HG02970 (cell line): Measurements from ENCODE around the gene ZNF878.
"Not testable (repeated sequence)": the region's sequence is repeated elsewhere in the genome, so short reads cannot be mapped to it uniquely, and the experiment has no call there.

Source experiments
- ATAC-seq: cut with Tn5 transposase; IDR thresholded peaks from one replicate; pipeline ENCODE4 v1.9.1; 2021; ENCODE audit warnings: mild to moderate bottlenecking, moderate library complexity, moderate number of reproducible peaks; ENCODE audit not compliant: unreplicated experiment, low FRiP score

Gene ZNF878

DNA sequence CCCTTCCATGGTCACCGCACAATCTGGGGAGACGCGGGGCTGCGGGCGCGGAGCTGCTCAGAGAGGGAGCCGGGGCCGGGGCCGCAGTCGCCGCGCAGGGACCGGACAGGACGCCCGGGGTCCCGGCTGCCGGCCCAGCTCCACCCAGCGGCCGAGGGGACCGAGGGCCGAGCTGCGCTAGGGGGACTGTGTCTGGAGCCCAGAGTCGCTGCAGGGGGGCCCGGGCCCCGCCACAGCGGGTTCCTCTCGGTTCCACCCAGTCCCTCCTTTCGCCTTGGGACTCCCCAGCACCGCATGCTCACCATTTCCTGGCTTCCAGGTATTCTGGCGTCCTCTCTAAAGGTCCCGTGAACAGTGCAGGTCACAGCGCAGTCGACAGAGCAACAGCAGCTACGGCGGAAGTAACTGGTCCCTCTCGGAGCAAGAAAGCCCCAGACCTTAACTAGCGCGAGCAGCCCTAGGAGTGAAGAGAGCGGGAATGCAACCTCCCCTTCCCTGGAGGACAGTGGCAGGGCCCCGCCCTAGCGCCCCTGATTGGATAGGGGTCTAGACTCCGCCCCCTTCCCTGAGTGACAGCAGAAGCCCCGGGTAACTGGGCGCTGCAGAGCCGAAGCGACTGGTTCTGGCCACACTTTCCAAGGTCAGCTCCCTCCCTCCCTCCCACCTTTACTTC, at the start of gene ZNF878:
Gene ZNF878 (minus strand): TSS at position 465 of the 673 bp plus-strand sequence. CDS start 160 bp downstream, at position 305.
- ATAC-seq = peak; percentile 78

DNA sequence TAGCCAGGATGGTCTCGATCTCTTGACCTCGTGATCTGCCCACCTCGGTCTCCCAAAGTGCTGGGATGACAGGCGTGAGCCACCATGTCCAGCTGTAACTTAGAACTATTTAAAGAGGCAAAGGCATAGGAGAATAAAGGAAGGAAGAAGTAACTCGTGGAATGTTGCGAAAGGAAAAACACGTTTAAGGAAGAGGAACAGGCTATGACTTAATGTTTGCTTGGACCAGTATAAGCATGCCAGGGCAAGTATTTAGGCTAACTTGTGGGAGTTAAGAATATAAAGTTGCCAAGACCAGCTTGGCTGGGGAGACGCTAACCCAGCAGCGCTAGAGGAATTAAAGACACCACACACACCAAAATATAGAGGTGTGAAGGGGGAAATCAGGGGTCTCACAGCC, 45.3 kb upstream of the ZNF878 start:
- no peak for ATAC-seq

DNA sequence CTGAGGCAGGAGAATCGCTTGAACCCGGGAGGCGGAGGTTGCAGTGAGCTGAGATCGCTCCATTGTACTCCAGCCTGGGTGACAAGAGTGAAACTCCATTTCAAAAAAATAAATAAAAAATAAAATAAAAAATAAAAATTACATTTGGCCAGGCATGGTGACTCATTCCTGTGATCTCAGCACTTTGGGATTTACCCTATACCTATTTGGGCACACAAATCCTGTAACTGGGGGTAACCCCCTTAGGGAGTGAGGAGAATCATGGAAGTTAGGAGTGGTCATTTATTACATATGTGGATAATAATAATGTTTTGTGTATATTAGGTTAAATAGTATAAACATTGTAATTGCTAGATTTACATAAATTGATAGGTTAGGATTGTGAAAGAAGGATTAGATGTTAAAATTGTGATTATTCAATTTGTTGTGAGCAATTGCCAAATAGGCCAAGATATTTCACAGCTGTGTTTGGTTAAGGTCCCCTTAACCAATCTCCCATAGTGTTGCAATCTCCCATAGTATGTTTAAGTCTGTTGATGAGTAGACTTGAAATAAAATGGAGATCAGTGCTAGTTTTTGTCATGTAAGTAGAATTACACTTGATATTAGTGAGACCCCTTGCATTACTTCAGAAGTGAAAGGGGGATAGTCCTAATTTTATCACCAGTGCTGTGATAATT, 42.5 kb upstream of the ZNF878 start:
- ATAC-seq = no peak

DNA sequence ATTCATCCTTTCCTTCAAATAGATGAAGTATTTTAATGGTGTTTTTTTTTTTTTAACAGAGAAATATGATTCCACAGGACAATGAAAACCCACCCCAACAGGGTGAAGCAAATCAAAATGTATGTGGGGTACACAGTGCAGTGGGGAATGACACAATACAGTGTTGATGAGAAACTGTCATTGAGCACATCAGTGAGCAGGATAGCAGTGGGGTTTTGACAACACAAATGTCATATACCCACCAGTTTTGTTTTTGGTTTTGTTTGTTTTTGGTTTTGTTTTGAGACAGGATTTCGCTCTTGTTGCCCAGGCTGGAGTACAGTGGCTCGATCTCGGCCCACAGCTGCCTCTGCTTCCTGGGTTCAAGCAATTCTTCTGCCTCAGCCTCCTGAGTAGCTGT, 41.0 kb upstream of the ZNF878 start:
- no peak for ATAC-seq

DNA sequence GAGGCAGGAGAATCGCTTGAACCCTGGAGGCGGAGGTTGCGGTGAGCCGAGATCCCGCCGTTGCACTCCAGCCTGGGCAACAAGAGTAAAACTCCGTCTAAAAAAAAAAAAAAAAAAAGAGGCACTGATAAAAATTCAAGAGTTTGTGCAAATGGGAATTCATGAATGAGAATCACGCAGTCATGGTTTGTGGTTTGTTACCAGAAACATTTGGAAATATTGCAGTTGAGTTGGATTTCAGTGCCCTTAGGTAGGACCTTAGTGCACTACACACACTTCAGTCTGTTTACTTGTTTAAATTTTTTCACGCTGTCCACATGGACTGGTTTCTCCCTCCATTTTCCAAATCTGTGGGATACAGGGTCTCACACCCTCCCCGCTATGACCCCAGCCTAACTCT, 40.2 kb upstream of the ZNF878 start:
- ATAC-seq = no peak

DNA sequence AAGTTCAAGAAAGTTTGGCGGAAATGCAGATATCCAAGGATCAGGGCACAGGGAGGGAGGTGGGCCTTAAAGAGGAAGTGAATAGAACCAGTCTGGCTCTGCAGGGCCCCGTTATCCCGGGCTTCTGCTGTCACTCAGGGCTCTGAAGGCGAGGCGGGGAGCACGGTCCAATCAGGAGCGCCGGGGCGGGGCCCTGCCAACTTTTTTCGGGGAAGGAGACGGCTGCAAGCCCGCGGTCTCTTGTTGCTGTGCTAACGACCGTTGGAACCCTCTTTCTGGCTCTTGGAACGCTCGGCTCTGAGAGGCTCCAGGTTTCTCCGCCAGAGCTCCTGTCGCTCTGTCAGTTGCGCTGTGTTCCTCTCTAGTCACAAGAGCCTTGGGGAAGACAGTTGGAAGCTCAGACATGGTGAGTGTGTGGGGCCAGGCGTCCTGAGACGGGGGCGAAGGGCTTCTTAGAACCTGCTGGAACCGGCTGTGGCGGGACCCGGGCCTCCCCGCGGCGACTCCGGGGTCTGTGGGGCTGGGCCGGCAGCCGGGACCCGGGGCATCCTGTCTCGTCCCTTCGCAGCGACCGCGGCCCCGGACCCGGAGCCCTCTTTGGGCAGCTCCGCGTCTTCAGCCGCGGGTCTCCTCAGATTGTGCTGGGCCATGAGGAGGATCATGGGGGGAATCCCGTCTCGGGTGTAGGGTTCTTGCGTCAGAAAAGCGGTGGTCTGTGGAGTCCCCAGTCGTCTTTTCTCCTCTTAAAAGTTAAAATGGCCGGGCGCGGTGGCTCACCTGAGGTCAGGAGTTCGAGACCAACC, 39.5 kb upstream of the ZNF878 start:
- no peak for ATAC-seq

DNA sequence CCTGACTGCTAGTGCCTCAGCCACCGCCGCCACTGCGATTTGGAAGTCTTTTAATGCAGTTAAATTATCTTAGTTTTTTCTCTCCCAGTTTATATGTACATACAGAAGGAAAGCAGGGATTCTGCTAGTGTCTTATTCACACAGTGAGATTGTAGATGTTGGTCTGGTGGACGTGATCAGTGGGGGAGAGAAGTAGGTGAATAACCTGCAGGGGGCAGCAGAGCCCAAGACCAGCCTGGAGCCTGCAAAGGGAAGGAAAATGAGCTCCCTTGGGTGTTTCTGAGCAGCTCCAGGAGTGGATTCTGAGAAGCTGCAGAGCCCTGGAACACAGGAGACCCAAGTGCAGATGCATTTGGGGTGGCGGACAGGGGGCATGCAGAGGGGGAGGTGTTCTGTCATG, 38.0 kb upstream of the ZNF878 start:
- ATAC-seq = no peak

DNA sequence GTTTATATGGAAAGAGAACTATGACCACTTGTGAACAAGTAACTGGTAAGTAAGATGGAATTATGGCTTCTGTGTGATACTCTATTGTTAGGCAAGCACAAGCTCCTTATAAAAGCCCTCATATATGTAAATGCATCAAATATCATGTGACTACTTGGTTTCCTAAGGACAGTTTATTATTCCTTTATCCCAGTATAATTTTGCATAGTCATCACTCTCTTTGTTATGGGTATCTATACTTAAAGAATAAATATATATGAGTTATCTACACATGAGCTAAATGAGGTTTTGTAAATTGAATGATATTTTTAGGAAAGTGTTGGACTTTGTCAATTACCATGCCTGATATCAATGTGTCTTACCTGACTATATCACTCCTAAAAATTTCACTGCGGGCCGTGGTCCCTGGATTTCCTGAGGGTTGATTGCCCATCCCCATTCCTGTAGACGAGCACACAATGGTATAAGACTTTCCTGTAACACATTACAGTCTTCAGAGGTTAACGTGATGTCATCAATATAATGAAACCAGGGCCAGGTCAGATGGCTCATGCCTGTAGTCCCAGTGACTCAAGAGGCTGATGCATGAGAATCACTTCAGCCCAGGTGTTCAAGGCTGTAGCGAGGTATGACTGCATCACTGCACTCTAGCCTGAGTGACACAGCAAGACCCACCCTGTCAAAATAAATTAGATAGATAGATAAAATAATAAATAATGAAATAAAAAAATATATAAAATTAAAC, 32.5 kb upstream of the ZNF878 start:
- no peak for ATAC-seq

DNA sequence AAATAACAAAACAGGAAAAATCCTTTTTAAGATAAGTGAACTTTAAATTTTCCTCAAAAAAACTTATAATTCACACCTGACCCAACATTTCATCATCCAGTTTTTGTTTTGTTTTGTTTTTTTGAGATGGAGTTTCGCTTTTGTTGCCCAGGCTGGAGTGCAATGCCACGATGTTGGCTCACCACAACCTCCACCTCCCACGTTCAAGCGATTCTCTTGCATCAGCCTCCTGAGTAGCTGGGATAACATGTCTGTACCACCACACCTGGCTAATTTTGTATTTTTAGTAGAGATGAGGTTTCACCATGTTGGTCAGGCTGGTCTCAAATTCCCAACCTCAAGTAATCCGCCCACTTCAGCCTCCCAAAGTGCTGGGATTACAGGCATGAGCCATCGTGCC, 30.6 kb upstream of the ZNF878 start:
- ATAC-seq = not testable (repeated sequence)

DNA sequence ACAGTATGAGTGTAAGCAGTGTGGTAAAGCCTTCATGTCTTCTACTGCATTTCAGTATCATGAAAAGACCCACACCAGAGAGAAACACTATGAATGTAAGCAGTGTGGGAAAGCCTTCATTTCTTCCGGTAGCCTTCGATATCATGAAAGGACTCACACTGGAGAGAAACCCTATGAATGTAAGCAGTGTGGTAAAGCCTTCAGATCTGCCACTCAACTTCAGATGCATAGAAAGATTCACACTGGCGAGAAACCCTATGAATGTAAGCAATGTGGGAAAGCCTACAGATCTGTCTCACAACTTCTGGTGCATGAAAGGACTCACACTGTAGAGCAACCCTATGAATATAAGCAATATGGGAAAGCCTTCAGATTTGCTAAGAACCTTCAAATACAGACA, 24.6 kb upstream of the ZNF878 start:
- no peak for ATAC-seq

DNA sequence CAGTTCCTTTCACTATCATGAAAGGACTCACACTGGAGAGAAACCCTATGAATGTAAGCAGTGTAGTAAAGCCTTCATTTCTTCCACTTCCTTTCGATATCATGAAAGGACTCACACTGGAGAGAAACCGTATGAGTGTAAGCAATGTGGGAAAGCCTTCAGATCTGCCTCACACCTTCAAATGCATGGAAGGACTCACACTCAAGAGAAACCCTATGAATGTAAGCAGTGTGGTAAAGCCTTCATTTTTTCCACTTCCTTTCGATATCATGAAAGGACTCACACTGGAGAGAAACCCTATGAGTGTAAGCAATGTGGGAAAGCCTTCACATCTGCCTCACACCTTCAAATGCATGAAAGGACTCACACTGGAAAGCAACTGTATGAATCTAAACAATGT, 23.6 kb upstream of the ZNF878 start:
- not testable (repeated sequence) for ATAC-seq

DNA sequence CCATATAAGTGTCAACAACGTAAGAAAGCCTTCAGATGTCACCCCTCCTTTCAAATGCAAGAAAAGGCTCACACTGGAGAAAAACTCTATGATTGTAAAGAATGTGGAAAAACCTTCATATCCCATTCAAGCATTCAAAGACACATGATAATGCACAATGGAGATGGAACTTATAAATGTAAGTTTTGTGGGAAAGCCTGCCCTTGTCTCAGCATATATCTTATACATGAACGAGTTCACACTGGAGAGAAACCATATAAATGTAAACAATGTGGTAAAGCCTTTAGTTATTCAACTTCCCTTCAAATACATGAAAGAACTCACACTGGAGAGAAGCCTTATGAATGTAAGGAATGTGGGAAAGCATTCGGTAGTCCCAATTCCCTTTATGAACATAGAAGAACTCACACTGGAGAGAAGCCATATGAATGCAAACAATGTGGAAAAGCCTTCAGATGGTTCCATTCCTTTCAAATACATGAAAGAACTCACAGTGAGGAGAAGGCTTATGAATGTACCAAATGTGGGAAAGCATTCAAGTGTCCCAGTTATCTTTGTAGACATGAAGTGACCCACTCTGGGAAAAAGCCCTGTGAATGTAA, 22.9 kb upstream of the ZNF878 start:
- no peak for ATAC-seq

DNA sequence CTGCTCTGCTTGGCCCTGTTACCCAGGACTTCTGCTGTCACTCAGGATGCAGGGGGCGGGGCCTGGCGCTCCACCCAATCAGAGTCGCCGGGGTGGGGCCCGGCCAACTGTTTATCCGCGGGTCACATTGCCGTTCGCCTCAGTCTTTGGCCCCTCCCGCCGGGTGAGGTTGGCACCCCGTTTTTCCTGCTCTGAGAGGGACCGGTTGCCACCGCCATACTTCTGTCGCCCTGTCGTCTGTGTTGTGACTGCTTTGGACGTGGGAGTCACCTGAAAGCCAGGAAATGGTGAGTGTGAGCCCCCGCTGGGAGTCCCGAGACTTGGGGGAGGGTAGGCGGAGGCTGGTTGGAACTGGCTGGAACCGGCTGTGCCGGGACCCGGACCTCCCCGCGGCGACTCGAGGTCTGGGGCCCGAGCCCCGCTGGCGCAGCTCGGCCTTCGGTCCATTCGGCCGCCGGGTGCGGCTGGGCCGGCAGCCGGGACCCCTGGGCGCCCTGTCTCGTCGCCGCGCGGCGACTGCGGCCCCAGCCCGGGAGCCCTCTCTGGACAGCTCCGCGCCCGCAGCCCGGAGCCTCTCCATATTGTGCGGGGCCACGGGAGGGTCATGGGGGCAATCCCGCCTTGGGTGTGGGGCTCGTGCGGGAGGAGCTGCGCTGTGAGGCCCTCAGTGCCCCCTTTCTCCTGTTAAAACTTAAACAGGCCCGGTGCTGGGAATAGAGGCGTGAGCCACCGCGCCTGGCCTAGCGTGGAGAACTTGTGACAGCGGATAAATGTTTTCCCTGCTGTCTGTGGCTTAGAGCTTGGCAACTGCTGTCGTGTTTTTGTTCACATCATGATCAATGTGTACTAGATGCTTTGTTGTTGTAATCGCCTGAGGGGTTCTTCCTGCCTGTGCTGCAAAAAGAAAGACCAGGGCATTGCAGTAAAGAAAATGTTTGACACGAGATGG, 12.1 kb upstream of the ZNF878 start, which contains the start of gene ZNF844:
Gene ZNF844 (plus strand): TSS at position 142 of the 949 bp plus-strand sequence. CDS start 143 bp downstream, at position 285.
- peak; percentile 74 for ATAC-seq

DNA sequence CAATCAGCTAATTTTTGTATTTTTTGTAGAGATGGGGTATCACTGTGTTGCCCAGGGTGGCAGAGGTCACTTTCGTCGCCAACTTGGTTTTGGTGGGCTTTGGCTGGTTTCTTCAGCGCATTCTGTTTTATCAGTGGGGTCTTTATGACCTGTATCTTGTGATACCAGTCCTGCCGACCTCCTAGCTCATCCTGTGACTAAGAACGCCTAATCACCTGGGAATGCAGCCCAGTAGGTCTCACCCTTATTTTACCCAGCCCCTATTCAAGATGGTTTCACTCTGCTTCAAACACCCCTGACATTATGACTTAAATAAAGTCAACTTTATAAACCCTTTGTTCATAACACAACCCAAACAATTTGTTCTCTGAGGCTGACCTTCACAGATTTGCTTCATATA, 3.0 kb upstream of the ZNF878 start:
- ATAC-seq = no peak

DNA sequence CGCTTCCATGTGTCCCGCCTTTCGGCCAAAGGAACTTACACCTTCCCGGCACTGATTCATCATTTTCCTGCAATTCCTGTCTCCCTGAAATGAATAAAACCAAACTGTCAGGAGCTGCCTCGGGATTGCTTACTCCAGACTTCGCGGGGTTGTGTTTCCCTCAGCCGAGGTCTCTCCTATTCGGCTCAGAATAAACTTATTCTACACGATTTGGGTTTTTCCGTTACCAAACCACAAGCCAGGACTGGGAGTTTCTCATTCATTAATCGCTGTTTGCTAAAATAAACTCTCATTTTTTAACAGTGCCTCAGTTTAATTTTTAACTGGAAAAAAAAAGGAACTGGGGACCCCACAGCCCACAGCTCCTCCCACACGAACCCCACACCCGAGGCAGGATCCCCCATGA, 667 bp downstream of the ZNF878 start:
- peak; percentile 26 for ATAC-seq

DNA sequence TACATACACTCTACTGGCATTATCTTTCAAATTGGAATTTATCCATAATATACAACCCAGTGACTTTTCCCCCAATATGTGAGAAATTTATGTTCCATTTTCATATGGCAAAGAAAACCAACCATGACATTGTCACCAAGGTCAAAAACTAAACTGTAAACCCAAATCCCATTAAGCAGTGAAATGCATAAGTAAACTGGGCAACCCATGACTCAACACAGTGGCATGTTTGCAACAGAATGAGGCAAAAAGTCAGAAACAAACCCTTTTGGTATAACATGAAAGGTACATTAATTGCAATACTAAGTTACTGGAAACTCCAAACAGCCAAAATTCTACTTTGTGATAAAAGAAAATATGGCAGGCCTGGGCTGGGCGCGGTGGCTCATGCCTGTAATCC, 4.9 kb downstream of the ZNF878 start:
- no peak for ATAC-seq

DNA sequence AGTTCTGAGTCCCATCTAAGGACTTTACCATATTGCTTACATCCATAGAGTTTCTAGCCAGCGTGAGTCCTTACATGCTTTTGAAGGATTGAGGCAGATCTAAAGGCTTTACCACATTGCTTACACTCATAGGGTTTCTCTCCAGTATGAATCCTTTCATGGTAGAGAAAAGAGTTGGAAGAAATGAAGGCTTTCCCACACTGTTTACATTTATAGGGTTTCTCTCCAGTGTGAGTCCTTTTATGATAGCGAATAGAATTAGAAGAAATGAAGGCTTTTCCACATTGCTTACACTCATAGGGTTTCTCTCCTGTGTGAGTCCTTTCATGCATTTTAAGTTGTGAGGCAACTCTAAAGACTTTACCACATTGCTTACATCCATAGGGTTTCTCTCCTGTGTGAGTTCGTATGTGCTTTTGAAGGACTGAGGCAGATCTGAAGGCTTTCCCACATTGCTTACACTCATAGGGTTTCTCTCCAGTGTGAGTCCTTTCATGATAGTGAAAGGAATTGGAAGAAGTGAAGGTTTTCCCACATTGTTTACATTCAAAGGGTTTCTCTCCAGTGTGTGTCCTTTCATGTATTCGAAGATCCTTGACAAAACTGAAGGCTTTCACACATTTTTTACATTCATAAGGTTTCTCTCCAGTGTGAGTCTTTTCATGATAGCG, 8.9 kb downstream of the ZNF878 start:
- no peak for ATAC-seq

DNA sequence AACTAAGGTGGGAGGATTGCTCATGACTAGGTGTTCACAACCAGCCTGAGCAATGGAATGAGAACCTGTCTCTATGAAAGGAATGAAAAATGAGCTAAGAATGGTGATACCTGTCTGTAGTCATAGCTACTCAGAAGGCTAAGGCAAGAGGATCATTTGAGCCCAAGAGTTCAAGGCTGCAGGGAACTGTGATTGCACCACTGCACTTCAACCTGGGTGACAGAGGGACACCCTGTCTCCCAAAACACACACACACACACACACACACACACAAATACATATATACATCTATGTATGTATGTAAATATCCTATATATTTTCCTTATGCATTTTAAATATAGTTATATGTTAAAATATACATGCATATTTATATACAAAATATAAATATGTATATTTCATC, 9.9 kb downstream of the ZNF878 start:
- ATAC-seq = no peak
